OCI-LY7 (cell line): Measurements from ENCODE around the gene ANKS1B.

ENCODE experiments used
- EZH2phosphoT487 ChIP-seq: fragments of 200-600 bp; sonication (generic); IDR thresholded peaks from 2 replicates; pipeline ENCODE4 v1.6.1; 2018; ENCODE audit warnings: low read depth, borderline replicate concordance, mild to moderate bottlenecking, mixed run types, antibody characterized with exemption, low read length, moderate library complexity, mixed read lengths
- TF ChIP-seq, protein P1 (sequence below): fragments of 200-600 bp; sonication (generic); conservative IDR thresholded peaks from 2 replicates; pipeline ENCODE4 v1.5.1; 2014; ENCODE audit warnings: mild to moderate bottlenecking, antibody characterized with exemption, low read length, moderate library complexity, mixed read lengths

DNA sequence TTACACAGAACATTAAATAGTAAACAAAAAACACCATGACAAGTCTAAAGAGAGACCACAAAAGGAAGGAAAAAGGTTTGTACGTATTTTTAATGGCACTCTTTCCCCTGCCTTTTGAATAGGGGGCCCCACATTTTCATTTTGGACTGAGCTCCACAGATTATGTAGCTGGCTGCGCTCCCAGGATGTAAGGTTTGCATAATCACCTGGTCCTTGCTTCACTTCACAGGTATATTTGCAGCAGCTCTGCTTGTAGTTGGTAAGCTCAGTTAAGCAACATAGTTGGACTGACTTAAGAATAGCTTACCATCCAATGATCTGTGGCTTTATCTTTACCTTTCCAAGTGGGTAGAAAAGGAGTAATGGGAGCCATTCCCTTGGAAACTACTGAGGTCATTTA, 885.0 kb downstream of the ANKS1B start:
- TF ChIP-seq, protein P1, sequence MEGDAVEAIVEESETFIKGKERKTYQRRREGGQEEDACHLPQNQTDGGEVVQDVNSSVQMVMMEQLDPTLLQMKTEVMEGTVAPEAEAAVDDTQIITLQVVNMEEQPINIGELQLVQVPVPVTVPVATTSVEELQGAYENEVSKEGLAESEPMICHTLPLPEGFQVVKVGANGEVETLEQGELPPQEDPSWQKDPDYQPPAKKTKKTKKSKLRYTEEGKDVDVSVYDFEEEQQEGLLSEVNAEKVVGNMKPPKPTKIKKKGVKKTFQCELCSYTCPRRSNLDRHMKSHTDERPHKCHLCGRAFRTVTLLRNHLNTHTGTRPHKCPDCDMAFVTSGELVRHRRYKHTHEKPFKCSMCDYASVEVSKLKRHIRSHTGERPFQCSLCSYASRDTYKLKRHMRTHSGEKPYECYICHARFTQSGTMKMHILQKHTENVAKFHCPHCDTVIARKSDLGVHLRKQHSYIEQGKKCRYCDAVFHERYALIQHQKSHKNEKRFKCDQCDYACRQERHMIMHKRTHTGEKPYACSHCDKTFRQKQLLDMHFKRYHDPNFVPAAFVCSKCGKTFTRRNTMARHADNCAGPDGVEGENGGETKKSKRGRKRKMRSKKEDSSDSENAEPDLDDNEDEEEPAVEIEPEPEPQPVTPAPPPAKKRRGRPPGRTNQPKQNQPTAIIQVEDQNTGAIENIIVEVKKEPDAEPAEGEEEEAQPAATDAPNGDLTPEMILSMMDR: no peak
- TF ChIP-seq EZH2phosphoT487: no peak
